Thyroid gland (tissue), 4 donors: ENCODE data around the gene ZNF716.

Experiments used
- CTCF ChIP-seq, 6 experiments: fragments of 200-600 bp in 3 of 6; fragments of 450-650 bp in 3 of 6; sonication (generic) in 3 of 6; IDR thresholded peaks; one replicate each; pipeline ENCODE4 v1.5.1; 2016 to 2019; ENCODE audit warnings: antibody characterized with exemption in 6 of 6, mild to moderate bottlenecking in 2 of 6, inconsistent platforms in 1 of 6, moderate library complexity in 1 of 6
- POLR2A ChIP-seq, 2 donors: fragments of 450-650 bp; IDR thresholded peaks; one replicate each; pipeline ENCODE4 v1.6.1; 2017; ENCODE audit warnings: antibody characterized with exemption in 2 of 2, mild to moderate bottlenecking in 2 of 2, moderate library complexity in 1 of 2

- TF ChIP-seq CTCF (IDR thresholded peaks at IDR 0.05), result no peak
- TF ChIP-seq POLR2A (IDR thresholded peaks at IDR 0.05), result no peak
Observed at GRCh38 chr7:57414415-57414814, 35.6 kb upstream of the ZNF716 start.
